ENCODE results near the gene CSF3R. TPM values are rescaled to one million over a fixed set of nuclear protein-coding genes. Genes with fewer than 3 reads are reported as not detected.
"Not testable (repeated sequence)": the region's sequence is repeated elsewhere in the genome, so short reads cannot be mapped to it uniquely, and the experiment has no call there.

Gene CSF3R
- total and polyA plus RNA-seq, 2 experiments from 2014 or later: not detected

DNA sequence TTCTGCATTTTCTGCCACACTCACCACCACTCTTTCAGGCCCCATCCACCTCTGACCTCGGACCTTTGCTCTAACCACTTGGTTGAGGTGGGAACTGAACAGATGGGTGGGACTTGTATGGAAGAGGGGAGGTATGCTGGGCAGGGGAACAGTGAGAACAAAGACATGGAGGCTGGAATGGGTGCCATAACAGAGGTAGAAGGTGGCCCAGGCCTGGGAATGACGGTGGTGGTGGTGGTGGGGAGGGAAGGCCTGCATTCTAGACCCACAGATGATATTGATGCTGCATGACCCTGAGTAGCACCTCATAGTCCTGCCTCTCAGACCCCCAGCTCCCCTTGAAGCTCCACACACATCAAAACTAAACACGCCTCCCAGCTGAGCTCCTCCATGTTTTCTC lies 5.2 kb upstream of the CSF3R start:
- in situ Hi-C loops (cut with MboI): no loop called here
- H3K4me1 ChIP-seq (ENCODE audit: insufficient read depth): no peaks in the 10 kb centered on the region
- H3K27me3 ChIP-seq (replicated peaks; ENCODE audit: insufficient read depth): peaks cover 3% of the 10 kb centered on the region; the same call in 1 of the 2 replicates
- no peaks in the 10 kb centered on the region for H3K79me2 ChIP-seq (ENCODE audit: insufficient read depth)
- no peak overlapping the region for H3K27ac ChIP-seq
- no peak overlapping the region for H3K4me3 ChIP-seq
- H4K20me1 ChIP-seq (ENCODE audit: insufficient read depth): no peaks in the 10 kb centered on the region
- 54 to 56% methylated on average over 3 of the region's 3 CpGs for WGBS, 2 experiments (ENCODE audit: low coverage in 1 of 2, low lambda C conversion rate in 2 of 2, missing lambda C conversion rate in 2 of 2)
- no peaks in the 10 kb centered on the region for H3K9me3 ChIP-seq (ENCODE audit: low read depth)
- H3K9ac ChIP-seq: no peak overlapping the region
- no peaks in the 10 kb centered on the region for H3K36me3 ChIP-seq (ENCODE audit: low read depth)
- no peak overlapping the region for H3K4me2 ChIP-seq (ENCODE audit: unreplicated experiment)
- H3K9me2 ChIP-seq (ENCODE audit: insufficient read depth): no peaks in the 10 kb centered on the region
- no peaks in the 10 kb centered on the region for H3F3A ChIP-seq (ENCODE audit: insufficient read depth)
- no peak overlapping the region for H2AFZ ChIP-seq
- TF ChIP-seq EZH2 (IDR thresholded peaks at IDR 0.05; ENCODE audit: insufficient read depth, poor library complexity, severe bottlenecking): no peak
- TF ChIP-seq EZH2phosphoT487 (IDR thresholded peaks at IDR 0.05; ENCODE audit: insufficient read depth, low read depth): no peak
- DNase-seq: no peak

DNA sequence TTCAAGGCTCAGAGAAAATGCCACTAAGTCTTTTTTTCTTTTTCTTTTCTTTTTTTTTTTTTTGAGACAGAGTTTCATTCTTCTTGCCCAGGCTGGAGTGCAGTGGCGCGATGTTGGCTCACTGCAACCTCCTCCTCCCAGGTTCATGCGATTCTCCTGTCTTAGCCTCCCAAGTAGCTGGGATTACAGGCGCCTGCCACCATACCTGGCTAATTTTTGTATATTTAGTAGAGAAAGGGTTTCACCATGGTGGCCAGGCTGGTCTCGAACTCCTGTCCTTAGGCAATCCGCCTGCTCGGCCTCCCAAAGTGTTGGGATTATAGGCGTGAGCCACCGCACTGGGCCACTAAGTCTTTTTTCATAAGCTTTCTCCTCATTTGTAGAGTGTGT lies 4.6 kb upstream of the CSF3R start:
- H3K4me2 ChIP-seq (ENCODE audit: unreplicated experiment); H4K20me1 ChIP-seq (ENCODE audit: insufficient read depth); H3K4me3 ChIP-seq; in situ Hi-C loops (cut with MboI); H3K36me3 ChIP-seq (ENCODE audit: low read depth); H3F3A ChIP-seq (ENCODE audit: insufficient read depth); H3K9ac ChIP-seq; H3K9me2 ChIP-seq (ENCODE audit: insufficient read depth); H3K4me1 ChIP-seq (ENCODE audit: insufficient read depth); H3K9me3 ChIP-seq (ENCODE audit: low read depth); H3K79me2 ChIP-seq (ENCODE audit: insufficient read depth); H3K27me3 ChIP-seq (replicated peaks; ENCODE audit: insufficient read depth); H2AFZ ChIP-seq; DNase-seq; H3K27ac ChIP-seq: not testable (repeated sequence)
- WGBS, 2 experiments (ENCODE audit: low coverage in 1 of 2, low lambda C conversion rate in 2 of 2, missing lambda C conversion rate in 2 of 2): 79 to 83% methylated on average over 9 of the region's 9 CpGs

DNA sequence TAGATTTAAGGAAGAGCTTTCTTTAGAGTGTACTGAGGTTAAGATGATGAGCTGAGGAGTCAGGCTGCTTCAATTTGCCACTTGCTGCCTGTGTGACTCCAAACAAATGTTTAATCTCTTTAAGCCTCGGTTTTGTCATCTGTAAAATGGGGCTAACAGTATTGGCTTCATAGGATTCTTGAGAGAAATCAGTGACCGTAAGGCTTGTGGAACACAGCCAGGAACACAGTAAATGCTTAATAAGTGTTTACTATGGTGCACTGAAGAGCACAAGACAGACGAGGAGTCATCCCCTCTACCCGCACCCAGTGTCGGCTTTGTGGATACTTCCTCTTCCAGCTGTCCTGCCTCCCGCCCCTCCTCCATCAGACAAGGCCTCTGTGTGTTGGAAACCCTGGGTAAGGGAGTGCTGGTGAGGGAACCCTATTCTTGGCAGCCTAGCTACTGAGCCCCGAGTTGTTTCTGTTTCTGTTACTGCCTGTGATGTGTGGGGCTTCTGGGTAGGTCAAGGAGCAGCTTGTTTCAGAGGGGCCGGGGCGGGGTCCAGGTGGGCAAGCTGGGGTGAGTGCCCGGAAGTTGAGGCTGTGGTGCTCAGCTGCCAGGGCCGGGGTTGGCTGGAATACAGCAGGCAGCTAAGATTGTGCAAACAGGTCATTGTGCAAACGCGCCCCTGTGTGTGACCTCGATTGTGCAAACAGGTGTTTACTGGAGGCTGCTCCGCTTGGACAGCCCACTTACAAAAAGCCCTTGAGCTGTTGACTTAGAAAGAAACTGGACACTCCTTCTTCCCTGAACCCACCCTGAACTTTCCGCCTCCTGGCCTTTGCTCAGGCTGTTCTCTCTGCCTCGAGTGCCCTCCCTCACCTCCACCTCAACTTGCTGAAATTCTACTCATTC lies 4.0 kb upstream of the CSF3R start:
- no peaks in the 10 kb centered on the region for H3K9me2 ChIP-seq (ENCODE audit: insufficient read depth)
- H3K9me3 ChIP-seq (ENCODE audit: low read depth): no peaks in the 10 kb centered on the region
- H2AFZ ChIP-seq: no peak overlapping the region
- no peak overlapping the region for H3K4me3 ChIP-seq
- in situ Hi-C loops (cut with MboI): no loop called here
- 59 to 67% methylated on average over 17 of the region's 17 CpGs for WGBS, 2 experiments (ENCODE audit: low coverage in 1 of 2, low lambda C conversion rate in 2 of 2, missing lambda C conversion rate in 2 of 2)
- no peaks in the 10 kb centered on the region for H3K4me1 ChIP-seq (ENCODE audit: insufficient read depth)
- H3K27ac ChIP-seq: no peak overlapping the region
- no peaks in the 10 kb centered on the region for H3K79me2 ChIP-seq (ENCODE audit: insufficient read depth)
- TF ChIP-seq EZH2 (IDR thresholded peaks at IDR 0.05; ENCODE audit: insufficient read depth, poor library complexity, severe bottlenecking) (no peak), EZH2phosphoT487 (IDR thresholded peaks at IDR 0.05; ENCODE audit: insufficient read depth, low read depth) (no peak)
- DNase-seq: no peak
- no peak overlapping the region for H3K4me2 ChIP-seq (ENCODE audit: unreplicated experiment)
- no peaks in the 10 kb centered on the region for H4K20me1 ChIP-seq (ENCODE audit: insufficient read depth)
- peaks cover 14% of the 10 kb centered on the region; the same call in 1 of the 2 replicates for H3K27me3 ChIP-seq (replicated peaks; ENCODE audit: insufficient read depth)
- no peaks in the 10 kb centered on the region for H3F3A ChIP-seq (ENCODE audit: insufficient read depth)
- no peak overlapping the region for H3K9ac ChIP-seq
- H3K36me3 ChIP-seq (ENCODE audit: low read depth): no peaks in the 10 kb centered on the region

DNA sequence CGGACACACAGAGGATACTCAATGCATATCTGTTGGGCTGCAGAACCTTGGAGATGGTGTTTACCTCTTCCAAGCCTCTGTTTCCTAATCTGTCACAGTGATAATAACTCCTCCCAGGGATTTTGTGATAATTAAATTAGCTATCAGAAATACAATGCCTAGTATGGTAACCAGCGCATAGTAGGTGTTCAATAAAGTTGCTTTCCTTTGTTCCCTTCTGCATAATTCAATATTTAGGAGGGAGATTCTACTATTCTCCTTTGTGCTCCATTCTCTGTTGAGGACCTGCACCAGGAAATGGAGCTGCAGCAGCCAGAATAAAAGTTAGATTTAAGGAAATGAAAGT lies 3.4 kb upstream of the CSF3R start:
- Histone ChIP-seq H3K9ac (no peak overlapping the region), H3K4me3 (no peak overlapping the region), H3K9me3 (ENCODE audit: low read depth) (no peaks in the 10 kb centered on the region), H3K27me3 (replicated peaks; ENCODE audit: insufficient read depth) (peaks cover 14% of the 10 kb centered on the region; the same call in 1 of the 2 replicates), H3K9me2 (ENCODE audit: insufficient read depth) (no peaks in the 10 kb centered on the region), H3F3A (ENCODE audit: insufficient read depth) (no peaks in the 10 kb centered on the region), H3K4me1 (ENCODE audit: insufficient read depth) (no peaks in the 10 kb centered on the region), H3K79me2 (ENCODE audit: insufficient read depth) (no peaks in the 10 kb centered on the region), H3K27ac (no peak overlapping the region), H2AFZ (no peak overlapping the region), H4K20me1 (ENCODE audit: insufficient read depth) (no peaks in the 10 kb centered on the region), H3K4me2 (ENCODE audit: unreplicated experiment) (no peak overlapping the region), H3K36me3 (ENCODE audit: low read depth) (no peaks in the 10 kb centered on the region)
- DNase-seq: no peak
- WGBS, 2 experiments (ENCODE audit: low coverage in 1 of 2, low lambda C conversion rate in 2 of 2, missing lambda C conversion rate in 2 of 2): 61 to 75% methylated on average over 2 of the region's 2 CpGs
- TF ChIP-seq EZH2 (IDR thresholded peaks at IDR 0.05; ENCODE audit: insufficient read depth, poor library complexity, severe bottlenecking) (no peak), EZH2phosphoT487 (IDR thresholded peaks at IDR 0.05; ENCODE audit: insufficient read depth, low read depth) (no peak)
- in situ Hi-C loops (cut with MboI): no loop called here
